GM19328 (cell line): ENCODE results near the gene FADS6.

Experiments used
- ATAC-seq: cut with Tn5 transposase; IDR thresholded peaks from one replicate; pipeline ENCODE4 v1.9.1; 2021; ENCODE audit warnings: mild to moderate bottlenecking, moderate library complexity; ENCODE audit not compliant: unreplicated experiment

FADS6 gene

GRCh38 chr17:74833501-74834377 is 59.7 kb downstream of the FADS6 start:
- no peak for ATAC-seq

GRCh38 chr17:74832421-74832820 is 61.0 kb downstream of the FADS6 start:
- no peak for ATAC-seq

GRCh38 chr17:74831444-74832146 is 61.8 kb downstream of the FADS6 start:
- no peak for ATAC-seq

- no peak for ATAC-seq
Observed at GRCh38 chr17:74830861-74831260, 62.6 kb downstream of the FADS6 start.

- ATAC-seq: no peak
Observed at GRCh38 chr17:74827800-74828199, 65.6 kb downstream of the FADS6 start.
